CD4-positive, alpha-beta T cell treated with Interleukin-15 for 4 hours (primary cell): Measurements from ENCODE around the gene PNP.

ENCODE experiments used
- DNase-seq: peaks from one replicate; pipeline ENCODE4 v3.0.0-alpha.2; 2020; ENCODE audit warnings: low spot score

Gene PNP

GRCh38 chr14:20455355-20456300 is 13.6 kb upstream of the PNP start:
- peak; percentile 35 for DNase-seq

GRCh38 chr14:20456971-20457370 is 12.2 kb upstream of the PNP start:
- no peak for DNase-seq

- no peak for DNase-seq
Measured at GRCh38 chr14:20458031-20458789, 11.0 kb upstream of the PNP start.

- DNase-seq = peak; percentile 57
Measured at GRCh38 chr14:20460458-20461224, 8.6 kb upstream of the PNP start.

- peak; percentile 99 for DNase-seq
Measured at GRCh38 chr14:20461225-20462141, 7.7 kb upstream of the PNP start, which contains the start of gene PIP4P1. Gene PIP4P1 (minus strand): TSS chr14:20461434. CDS start chr14:20461325, 109 bp downstream.

- no peak for DNase-seq
Measured at GRCh38 chr14:20468764-20469241, 403 bp upstream of the PNP start.

GRCh38 chr14:20469890-20470602 is 840 bp downstream of the PNP start:
- DNase-seq = peak; percentile 81

- DNase-seq = no peak
Measured at GRCh38 chr14:20470603-20470901, 1.3 kb downstream of the PNP start.

- DNase-seq = no peak
Measured at GRCh38 chr14:20472536-20473169, 3.4 kb downstream of the PNP start.

GRCh38 chr14:20476776-20477175 is 7.6 kb downstream of the PNP start:
- no peak for DNase-seq

- peak; percentile 37 for DNase-seq
Measured at GRCh38 chr14:20477211-20477876, 8.1 kb downstream of the PNP start.

- no peak for DNase-seq
Measured at GRCh38 chr14:20478894-20479293, 9.7 kb downstream of the PNP start.

GRCh38 chr14:20482382-20482781 is 13.2 kb downstream of the PNP start:
- no peak for DNase-seq

GRCh38 chr14:20485900-20486299 is 16.7 kb downstream of the PNP start:
- no peak for DNase-seq

- DNase-seq = no peak
Measured at GRCh38 chr14:20486684-20487395, 17.6 kb downstream of the PNP start.

- DNase-seq = no peak
Measured at GRCh38 chr14:20487396-20487725, 18.2 kb downstream of the PNP start.

GRCh38 chr14:20489093-20489994 is 20.1 kb downstream of the PNP start:
- DNase-seq = peak; percentile 46

- no peak for DNase-seq
Measured at GRCh38 chr14:20490563-20490962, 21.4 kb downstream of the PNP start.
